B cell (primary cell): Measurements from ENCODE around the gene ARHGDIA.

ENCODE experiments used
- EZH2 ChIP-seq: IDR thresholded peaks from 2 replicates; pipeline ENCODE4 v1.6.1; 2012; ENCODE audit warnings: borderline replicate concordance, low read depth, mild to moderate bottlenecking, moderate library complexity, low read length; ENCODE audit not compliant: insufficient read depth, poor library complexity, severe bottlenecking
- TF ChIP-seq, protein P1 (sequence below): fragments of 200-600 bp; IDR thresholded peaks from one replicate; pipeline ENCODE4 v1.8.0; 2022; ENCODE audit warnings: antibody characterized with exemption, mild to moderate bottlenecking

- TF ChIP-seq, protein P1, sequence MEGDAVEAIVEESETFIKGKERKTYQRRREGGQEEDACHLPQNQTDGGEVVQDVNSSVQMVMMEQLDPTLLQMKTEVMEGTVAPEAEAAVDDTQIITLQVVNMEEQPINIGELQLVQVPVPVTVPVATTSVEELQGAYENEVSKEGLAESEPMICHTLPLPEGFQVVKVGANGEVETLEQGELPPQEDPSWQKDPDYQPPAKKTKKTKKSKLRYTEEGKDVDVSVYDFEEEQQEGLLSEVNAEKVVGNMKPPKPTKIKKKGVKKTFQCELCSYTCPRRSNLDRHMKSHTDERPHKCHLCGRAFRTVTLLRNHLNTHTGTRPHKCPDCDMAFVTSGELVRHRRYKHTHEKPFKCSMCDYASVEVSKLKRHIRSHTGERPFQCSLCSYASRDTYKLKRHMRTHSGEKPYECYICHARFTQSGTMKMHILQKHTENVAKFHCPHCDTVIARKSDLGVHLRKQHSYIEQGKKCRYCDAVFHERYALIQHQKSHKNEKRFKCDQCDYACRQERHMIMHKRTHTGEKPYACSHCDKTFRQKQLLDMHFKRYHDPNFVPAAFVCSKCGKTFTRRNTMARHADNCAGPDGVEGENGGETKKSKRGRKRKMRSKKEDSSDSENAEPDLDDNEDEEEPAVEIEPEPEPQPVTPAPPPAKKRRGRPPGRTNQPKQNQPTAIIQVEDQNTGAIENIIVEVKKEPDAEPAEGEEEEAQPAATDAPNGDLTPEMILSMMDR: no peak
- TF ChIP-seq EZH2: no peak
Measured at GRCh38 chr17:81901167-81902022, 30.3 kb upstream of the ARHGDIA start.
